Esophagus muscularis mucosa (tissue), 3 donors: Measurements from ENCODE around the gene OR11G2.

Experiments used
- POLR2A ChIP-seq: fragments of 450-650 bp; IDR thresholded peaks from one replicate; pipeline ENCODE4 v1.6.1; 2017; ENCODE audit warnings: antibody characterized with exemption, moderate library complexity, mild to moderate bottlenecking, low read depth
- TF ChIP-seq, protein P1 (sequence below), 3 experiments: fragments of 200-600 bp in 2 of 3; fragments of 450-650 bp in 1 of 3; sonication (generic) in 2 of 3; IDR thresholded peaks; one replicate each; pipeline ENCODE4 v1.5.1; 2017 to 2019; ENCODE audit warnings: antibody characterized with exemption in 3 of 3, mild to moderate bottlenecking in 2 of 3, moderate library complexity in 1 of 3

DNA sequence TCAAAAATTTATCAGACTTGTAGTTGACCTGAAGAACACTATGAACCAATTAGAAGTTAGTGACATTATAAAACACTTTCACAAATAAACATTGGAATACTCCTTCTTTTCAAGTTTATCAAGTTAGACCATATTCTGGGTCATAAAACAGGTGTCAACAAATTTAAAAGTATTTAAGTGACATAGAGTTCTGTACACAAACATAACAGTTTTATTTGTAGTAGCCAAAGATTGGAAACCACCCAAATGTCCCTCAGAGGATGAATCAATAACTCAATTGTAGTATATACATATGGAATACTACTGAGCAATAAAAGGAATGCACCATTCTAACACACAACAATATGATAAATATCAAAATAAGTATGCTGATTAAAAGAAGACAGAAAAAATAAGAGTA lies 23.6 kb upstream of the OR11G2 start:
- TF ChIP-seq, protein P1, sequence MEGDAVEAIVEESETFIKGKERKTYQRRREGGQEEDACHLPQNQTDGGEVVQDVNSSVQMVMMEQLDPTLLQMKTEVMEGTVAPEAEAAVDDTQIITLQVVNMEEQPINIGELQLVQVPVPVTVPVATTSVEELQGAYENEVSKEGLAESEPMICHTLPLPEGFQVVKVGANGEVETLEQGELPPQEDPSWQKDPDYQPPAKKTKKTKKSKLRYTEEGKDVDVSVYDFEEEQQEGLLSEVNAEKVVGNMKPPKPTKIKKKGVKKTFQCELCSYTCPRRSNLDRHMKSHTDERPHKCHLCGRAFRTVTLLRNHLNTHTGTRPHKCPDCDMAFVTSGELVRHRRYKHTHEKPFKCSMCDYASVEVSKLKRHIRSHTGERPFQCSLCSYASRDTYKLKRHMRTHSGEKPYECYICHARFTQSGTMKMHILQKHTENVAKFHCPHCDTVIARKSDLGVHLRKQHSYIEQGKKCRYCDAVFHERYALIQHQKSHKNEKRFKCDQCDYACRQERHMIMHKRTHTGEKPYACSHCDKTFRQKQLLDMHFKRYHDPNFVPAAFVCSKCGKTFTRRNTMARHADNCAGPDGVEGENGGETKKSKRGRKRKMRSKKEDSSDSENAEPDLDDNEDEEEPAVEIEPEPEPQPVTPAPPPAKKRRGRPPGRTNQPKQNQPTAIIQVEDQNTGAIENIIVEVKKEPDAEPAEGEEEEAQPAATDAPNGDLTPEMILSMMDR (IDR thresholded peaks at IDR 0.05), result no peak
- no peak for TF ChIP-seq POLR2A
